ENCODE data around the gene NARS2. TPM values are rescaled to one million over a fixed set of nuclear protein-coding genes. Genes with fewer than 3 reads are reported as not detected.

NARS2 gene
- total and polyA plus RNA-seq, 9 of the 15 experiments (the other 6 are each of a cell fraction or from before 2014, with no cell fraction given) = 26.8 to 48.0 (median 34.2) TPM

DNA sequence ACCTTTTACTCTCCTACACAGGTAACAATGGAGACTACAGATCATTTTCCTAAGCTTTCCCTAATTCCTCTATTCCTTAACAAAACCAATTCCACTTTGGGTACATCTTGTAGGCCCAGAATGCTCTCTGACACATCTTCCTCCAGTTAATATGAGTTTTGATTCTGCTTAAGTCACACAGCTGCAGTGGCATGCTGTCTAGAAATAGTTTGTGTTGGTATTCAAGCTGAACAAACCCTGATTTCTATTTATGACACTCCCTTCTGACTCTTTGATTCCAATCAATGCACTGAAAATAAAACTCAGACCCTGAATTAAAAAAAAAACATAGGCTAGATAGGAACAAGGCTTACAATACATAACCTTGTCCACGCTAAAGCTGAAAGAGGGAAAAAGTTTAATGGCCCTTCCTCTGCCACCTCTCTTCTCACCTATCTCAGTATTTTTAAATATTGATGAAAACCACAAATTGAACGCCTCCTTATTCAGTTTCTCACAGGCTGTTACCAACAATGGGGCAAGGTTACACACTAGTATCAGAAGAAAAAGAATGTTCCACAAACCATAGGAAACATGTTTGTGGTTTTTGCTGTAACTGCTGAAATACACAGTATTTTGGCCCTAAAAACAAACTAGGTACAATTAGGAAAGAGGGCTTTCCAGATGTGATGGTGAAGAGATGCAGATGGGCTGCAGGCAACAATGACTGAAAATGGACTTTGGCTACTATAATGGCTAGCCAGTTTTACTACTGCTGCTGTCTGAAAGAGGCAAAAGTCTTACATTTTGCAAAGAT, 121.3 kb downstream of the NARS2 start (continued):
- TF ChIP-seq ZNF280B (CRISPR knock-in tag; IDR thresholded peaks at IDR 0.05) (no peak), NCOA6 (IDR thresholded peaks at IDR 0.05) (no peak), NFXL1 (CRISPR knock-in tag; IDR thresholded peaks at IDR 0.05) (no peak), NCOA4 (IDR thresholded peaks at IDR 0.05; ENCODE audit: partially characterized antibody) (no peak), EHMT2 (IDR thresholded peaks at IDR 0.05) (no peak), SMAD1 (IDR thresholded peaks at IDR 0.05; ENCODE audit: low read depth, low read length, partially characterized antibody) (no peak), MITF (IDR thresholded peaks at IDR 0.05) (no peak), NFIX (CRISPR knock-in tag; IDR thresholded peaks at IDR 0.05; ENCODE audit: low read depth) (no peak), AFF1 (IDR thresholded peaks at IDR 0.05; ENCODE audit: low read depth in 1 of 2, partially characterized antibody in 2 of 2) (no peak), ATF4 (CRISPR knock-in tag; IDR thresholded peaks at IDR 0.05) (no peak), ZFP91 (CRISPR knock-in tag; IDR thresholded peaks at IDR 0.05) (no peak), MCM2 (IDR thresholded peaks at IDR 0.05; ENCODE audit: low read depth) (no peak)

All from K562 (cell line).